ENCODE results near the gene RNF14.

RNF14 gene

DNA sequence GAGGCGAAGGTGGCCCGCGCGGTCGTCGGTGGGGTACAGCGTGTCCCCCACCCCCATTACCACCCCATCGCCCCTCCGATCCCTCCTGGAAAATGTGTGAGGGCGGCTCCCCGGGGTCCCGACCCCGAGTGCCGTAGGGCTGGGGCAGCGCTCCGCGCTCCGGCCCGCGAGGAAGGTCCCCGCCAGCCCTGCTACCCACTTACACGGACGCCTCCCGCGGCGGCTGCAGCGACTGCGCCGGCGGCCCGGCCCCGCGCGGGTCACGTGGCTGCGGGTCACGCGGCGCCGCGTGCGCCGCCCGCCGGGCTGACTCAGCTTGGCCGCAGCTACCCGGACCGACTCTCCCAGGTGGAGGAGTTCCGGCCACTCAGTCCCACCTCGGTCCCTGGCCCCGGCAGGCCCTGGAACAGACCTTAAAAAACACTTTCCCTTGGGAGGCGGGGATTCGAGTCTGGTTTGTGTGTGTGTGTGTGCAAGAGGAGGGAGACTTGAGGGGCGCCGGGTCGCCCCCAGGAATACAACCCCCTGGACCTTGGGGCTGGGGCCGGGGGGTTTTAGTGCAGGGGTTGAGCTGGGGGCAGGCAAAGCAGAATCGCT lies 44.0 kb downstream of the RNF14 start, which contains the start of gene GNPDA1 (continued):
- TF ChIP-seq, protein P1, sequence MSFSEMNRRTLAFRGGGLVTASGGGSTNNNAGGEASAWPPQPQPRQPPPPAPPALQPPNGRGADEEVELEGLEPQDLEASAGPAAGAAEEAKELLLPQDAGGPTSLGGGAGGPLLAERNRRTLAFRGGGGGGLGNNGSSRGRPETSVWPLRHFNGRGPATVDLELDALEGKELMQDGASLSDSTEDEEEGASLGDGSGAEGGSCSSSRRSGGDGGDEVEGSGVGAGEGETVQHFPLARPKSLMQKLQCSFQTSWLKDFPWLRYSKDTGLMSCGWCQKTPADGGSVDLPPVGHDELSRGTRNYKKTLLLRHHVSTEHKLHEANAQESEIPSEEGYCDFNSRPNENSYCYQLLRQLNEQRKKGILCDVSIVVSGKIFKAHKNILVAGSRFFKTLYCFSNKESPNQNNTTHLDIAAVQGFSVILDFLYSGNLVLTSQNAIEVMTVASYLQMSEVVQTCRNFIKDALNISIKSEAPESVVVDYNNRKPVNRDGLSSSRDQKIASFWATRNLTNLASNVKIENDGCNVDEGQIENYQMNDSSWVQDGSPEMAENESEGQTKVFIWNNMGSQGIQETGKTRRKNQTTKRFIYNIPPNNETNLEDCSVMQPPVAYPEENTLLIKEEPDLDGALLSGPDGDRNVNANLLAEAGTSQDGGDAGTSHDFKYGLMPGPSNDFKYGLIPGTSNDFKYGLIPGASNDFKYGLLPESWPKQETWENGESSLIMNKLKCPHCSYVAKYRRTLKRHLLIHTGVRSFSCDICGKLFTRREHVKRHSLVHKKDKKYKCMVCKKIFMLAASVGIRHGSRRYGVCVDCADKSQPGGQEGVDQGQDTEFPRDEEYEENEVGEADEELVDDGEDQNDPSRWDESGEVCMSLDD (tag by site-specific recombination; IDR thresholded peaks at IDR 0.05) = 0 out of 2 replicates have a peak, but pooled peaks have one; percentile 55
- TF ChIP-seq GLIS2 (tag by site-specific recombination; IDR thresholded peaks at IDR 0.05) (peak; percentile 49; the same call in 1 of the 2 replicates), ZNF677 (tag by site-specific recombination; IDR thresholded peaks at IDR 0.05) (no peak), ZNF223 (tag by site-specific recombination; IDR thresholded peaks at IDR 0.05) (no peak), ZNF843 (tag by site-specific recombination; IDR thresholded peaks at IDR 0.05) (no peak), ZXDB (tag by site-specific recombination; IDR thresholded peaks at IDR 0.05) (peak; percentile 52; the same call in 1 of the 2 replicates), ZNF555 (tag by site-specific recombination; conservative IDR thresholded peaks at IDR 0.05) (no peak), ZNF530 (tag by site-specific recombination; IDR thresholded peaks at IDR 0.05; ENCODE audit: low read depth) (no peak), YY2 (tag by site-specific recombination; IDR thresholded peaks at IDR 0.05) (no peak), ZNF350 (tag by site-specific recombination; IDR thresholded peaks at IDR 0.05) (no peak), MYNN (tag by site-specific recombination; IDR thresholded peaks at IDR 0.05; ENCODE audit: borderline replicate concordance) (no peak), MZF1 (tag by site-specific recombination; IDR thresholded peaks at IDR 0.05; ENCODE audit: borderline replicate concordance) (no peak), MEIS1 (CRISPR knock-in tag; IDR thresholded peaks at IDR 0.05; ENCODE audit: borderline replicate concordance) (no peak), HOXD13 (CRISPR knock-in tag; IDR thresholded peaks at IDR 0.05; ENCODE audit: borderline replicate concordance) (no peak), ZNF24 (tag by site-specific recombination; IDR thresholded peaks at IDR 0.05) (no peak), ZFP37 (tag by site-specific recombination; IDR thresholded peaks at IDR 0.05) (no peak), ZNF341 (tag by site-specific recombination; IDR thresholded peaks at IDR 0.05; ENCODE audit: low read depth) (peak; percentile 56), ZNF426 (tag by site-specific recombination; IDR thresholded peaks at IDR 0.05) (no peak), ZBTB20 (tag by site-specific recombination; IDR thresholded peaks at IDR 0.05) (peak; percentile 81), ZNF23 (tag by site-specific recombination; IDR thresholded peaks at IDR 0.05; ENCODE audit: borderline replicate concordance) (no peak), ZNF747 (tag by site-specific recombination; IDR thresholded peaks at IDR 0.05) (no peak), SCRT1 (tag by site-specific recombination; IDR thresholded peaks at IDR 0.05; ENCODE audit: borderline replicate concordance) (no peak), ZNF707 (tag by site-specific recombination; IDR thresholded peaks at IDR 0.05) (no peak), ZNF600 (tag by site-specific recombination; IDR thresholded peaks at IDR 0.05) (peak; percentile 72)
- TF ChIP-seq, protein P2, sequence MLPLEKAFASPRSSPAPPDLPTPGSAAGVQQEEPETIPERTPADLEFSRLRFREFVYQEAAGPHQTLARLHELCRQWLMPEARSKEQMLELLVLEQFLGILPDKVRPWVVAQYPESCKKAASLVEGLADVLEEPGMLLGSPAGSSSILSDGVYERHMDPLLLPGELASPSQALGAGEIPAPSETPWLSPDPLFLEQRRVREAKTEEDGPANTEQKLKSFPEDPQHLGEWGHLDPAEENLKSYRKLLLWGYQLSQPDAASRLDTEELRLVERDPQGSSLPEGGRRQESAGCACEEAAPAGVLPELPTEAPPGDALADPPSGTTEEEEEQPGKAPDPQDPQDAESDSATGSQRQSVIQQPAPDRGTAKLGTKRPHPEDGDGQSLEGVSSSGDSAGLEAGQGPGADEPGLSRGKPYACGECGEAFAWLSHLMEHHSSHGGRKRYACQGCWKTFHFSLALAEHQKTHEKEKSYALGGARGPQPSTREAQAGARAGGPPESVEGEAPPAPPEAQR (tag by site-specific recombination; IDR thresholded peaks at IDR 0.05) = no peak
- TF ChIP-seq, protein P3, sequence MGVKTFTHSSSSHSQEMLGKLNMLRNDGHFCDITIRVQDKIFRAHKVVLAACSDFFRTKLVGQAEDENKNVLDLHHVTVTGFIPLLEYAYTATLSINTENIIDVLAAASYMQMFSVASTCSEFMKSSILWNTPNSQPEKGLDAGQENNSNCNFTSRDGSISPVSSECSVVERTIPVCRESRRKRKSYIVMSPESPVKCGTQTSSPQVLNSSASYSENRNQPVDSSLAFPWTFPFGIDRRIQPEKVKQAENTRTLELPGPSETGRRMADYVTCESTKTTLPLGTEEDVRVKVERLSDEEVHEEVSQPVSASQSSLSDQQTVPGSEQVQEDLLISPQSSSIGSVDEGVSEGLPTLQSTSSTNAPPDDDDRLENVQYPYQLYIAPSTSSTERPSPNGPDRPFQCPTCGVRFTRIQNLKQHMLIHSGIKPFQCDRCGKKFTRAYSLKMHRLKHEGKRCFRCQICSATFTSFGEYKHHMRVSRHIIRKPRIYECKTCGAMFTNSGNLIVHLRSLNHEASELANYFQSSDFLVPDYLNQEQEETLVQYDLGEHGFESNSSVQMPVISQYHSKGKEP (tag by site-specific recombination; IDR thresholded peaks at IDR 0.05) = peak; percentile 63; the same call in 1 of the 2 replicates
- TF ChIP-seq, protein P4, sequence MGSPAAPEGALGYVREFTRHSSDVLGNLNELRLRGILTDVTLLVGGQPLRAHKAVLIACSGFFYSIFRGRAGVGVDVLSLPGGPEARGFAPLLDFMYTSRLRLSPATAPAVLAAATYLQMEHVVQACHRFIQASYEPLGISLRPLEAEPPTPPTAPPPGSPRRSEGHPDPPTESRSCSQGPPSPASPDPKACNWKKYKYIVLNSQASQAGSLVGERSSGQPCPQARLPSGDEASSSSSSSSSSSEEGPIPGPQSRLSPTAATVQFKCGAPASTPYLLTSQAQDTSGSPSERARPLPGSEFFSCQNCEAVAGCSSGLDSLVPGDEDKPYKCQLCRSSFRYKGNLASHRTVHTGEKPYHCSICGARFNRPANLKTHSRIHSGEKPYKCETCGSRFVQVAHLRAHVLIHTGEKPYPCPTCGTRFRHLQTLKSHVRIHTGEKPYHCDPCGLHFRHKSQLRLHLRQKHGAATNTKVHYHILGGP (tag by site-specific recombination; IDR thresholded peaks at IDR 0.05) = no peak
- TF ChIP-seq, protein P5, sequence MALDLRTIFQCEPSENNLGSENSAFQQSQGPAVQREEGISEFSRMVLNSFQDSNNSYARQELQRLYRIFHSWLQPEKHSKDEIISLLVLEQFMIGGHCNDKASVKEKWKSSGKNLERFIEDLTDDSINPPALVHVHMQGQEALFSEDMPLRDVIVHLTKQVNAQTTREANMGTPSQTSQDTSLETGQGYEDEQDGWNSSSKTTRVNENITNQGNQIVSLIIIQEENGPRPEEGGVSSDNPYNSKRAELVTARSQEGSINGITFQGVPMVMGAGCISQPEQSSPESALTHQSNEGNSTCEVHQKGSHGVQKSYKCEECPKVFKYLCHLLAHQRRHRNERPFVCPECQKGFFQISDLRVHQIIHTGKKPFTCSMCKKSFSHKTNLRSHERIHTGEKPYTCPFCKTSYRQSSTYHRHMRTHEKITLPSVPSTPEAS (tag by site-specific recombination; IDR thresholded peaks at IDR 0.05) = no peak
- TF ChIP-seq, protein P6, sequence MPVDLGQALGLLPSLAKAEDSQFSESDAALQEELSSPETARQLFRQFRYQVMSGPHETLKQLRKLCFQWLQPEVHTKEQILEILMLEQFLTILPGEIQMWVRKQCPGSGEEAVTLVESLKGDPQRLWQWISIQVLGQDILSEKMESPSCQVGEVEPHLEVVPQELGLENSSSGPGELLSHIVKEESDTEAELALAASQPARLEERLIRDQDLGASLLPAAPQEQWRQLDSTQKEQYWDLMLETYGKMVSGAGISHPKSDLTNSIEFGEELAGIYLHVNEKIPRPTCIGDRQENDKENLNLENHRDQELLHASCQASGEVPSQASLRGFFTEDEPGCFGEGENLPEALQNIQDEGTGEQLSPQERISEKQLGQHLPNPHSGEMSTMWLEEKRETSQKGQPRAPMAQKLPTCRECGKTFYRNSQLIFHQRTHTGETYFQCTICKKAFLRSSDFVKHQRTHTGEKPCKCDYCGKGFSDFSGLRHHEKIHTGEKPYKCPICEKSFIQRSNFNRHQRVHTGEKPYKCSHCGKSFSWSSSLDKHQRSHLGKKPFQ (tag by site-specific recombination; IDR thresholded peaks at IDR 0.05) = no peak
- TF ChIP-seq, protein P7, sequence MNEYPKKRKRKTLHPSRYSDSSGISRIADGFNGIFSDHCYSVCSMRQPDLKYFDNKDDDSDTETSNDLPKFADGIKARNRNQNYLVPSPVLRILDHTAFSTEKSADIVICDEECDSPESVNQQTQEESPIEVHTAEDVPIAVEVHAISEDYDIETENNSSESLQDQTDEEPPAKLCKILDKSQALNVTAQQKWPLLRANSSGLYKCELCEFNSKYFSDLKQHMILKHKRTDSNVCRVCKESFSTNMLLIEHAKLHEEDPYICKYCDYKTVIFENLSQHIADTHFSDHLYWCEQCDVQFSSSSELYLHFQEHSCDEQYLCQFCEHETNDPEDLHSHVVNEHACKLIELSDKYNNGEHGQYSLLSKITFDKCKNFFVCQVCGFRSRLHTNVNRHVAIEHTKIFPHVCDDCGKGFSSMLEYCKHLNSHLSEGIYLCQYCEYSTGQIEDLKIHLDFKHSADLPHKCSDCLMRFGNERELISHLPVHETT (tag by site-specific recombination; IDR thresholded peaks at IDR 0.05) = no peak

Measured in HEK293 (cell line).